ENCODE measurements around the gene SULT1C3.

SULT1C3 gene

GRCh38 chr2:108239786-108240185 is at the start of gene SULT1C3:
Gene SULT1C3, plus strand, starts transcription at chr2:108239968. Its CDS starts 7,227 bp downstream, at chr2:108247195.
- no peak for DNase-seq (ENCODE audit: low read depth in 2 of 2)

GRCh38 chr2:108193251-108193650 is 46.5 kb upstream of the SULT1C3 start:
- DNase-seq (ENCODE audit: low read depth in 2 of 2) = no peak

GRCh38 chr2:108194409-108195132 is 45.2 kb upstream of the SULT1C3 start:
- no peak for DNase-seq (ENCODE audit: low read depth in 2 of 2)

- DNase-seq (ENCODE audit: low read depth in 2 of 2) = no peak
These were observed 44.7 kb upstream of the SULT1C3 start for GRCh38 chr2:108195133-108195439.

GRCh38 chr2:108199726-108200125 is 40.0 kb upstream of the SULT1C3 start:
- DNase-seq (ENCODE audit: low read depth in 2 of 2) = no peak

GRCh38 chr2:108200569-108200968 is 39.2 kb upstream of the SULT1C3 start:
- DNase-seq (ENCODE audit: low read depth in 2 of 2) = no peak

GRCh38 chr2:108212671-108213070 is 27.1 kb upstream of the SULT1C3 start:
- no peak for DNase-seq (ENCODE audit: low read depth in 2 of 2)

- no peak for DNase-seq (ENCODE audit: low read depth in 2 of 2)
These were observed 24.0 kb upstream of the SULT1C3 start for GRCh38 chr2:108215794-108216211.

- DNase-seq (ENCODE audit: low read depth in 2 of 2) = no peak
These were observed 22.6 kb upstream of the SULT1C3 start for GRCh38 chr2:108217211-108217610.

- no peak for DNase-seq (ENCODE audit: low read depth in 2 of 2)
These were observed 20.1 kb upstream of the SULT1C3 start for GRCh38 chr2:108219688-108220087.

- DNase-seq (ENCODE audit: low read depth in 2 of 2) = no peak
These were observed 19.6 kb upstream of the SULT1C3 start for GRCh38 chr2:108220191-108220590.

- DNase-seq (ENCODE audit: low read depth in 2 of 2) = no peak
These were observed 18.7 kb upstream of the SULT1C3 start for GRCh38 chr2:108220942-108221541.

- no peak for DNase-seq (ENCODE audit: low read depth in 2 of 2)
These were observed 17.5 kb upstream of the SULT1C3 start for GRCh38 chr2:108222261-108222660.

- no peak for DNase-seq (ENCODE audit: low read depth in 2 of 2)
These were observed 16.2 kb upstream of the SULT1C3 start for GRCh38 chr2:108223573-108223972.

- DNase-seq (ENCODE audit: low read depth in 2 of 2) = no peak
These were observed 15.7 kb upstream of the SULT1C3 start for GRCh38 chr2:108224022-108224421.

GRCh38 chr2:108226564-108226963 is 13.2 kb upstream of the SULT1C3 start:
- no peak for DNase-seq (ENCODE audit: low read depth in 2 of 2)

GRCh38 chr2:108228006-108228405 is 11.8 kb upstream of the SULT1C3 start:
- no peak for DNase-seq (ENCODE audit: low read depth in 2 of 2)

GRCh38 chr2:108228537-108228936 is 11.2 kb upstream of the SULT1C3 start:
- DNase-seq (ENCODE audit: low read depth in 2 of 2) = no peak

GRCh38 chr2:108229875-108230274 is 9.9 kb upstream of the SULT1C3 start:
- no peak for DNase-seq (ENCODE audit: low read depth in 2 of 2)

- DNase-seq (ENCODE audit: low read depth in 2 of 2) = no peak
These were observed 4.2 kb upstream of the SULT1C3 start for GRCh38 chr2:108235577-108235976.

- no peak for DNase-seq (ENCODE audit: low read depth in 2 of 2)
These were observed 3.0 kb upstream of the SULT1C3 start for GRCh38 chr2:108236676-108237335.

- DNase-seq (ENCODE audit: low read depth in 2 of 2) = no peak
These were observed 1.2 kb downstream of the SULT1C3 start for GRCh38 chr2:108240966-108241365.

- DNase-seq (ENCODE audit: low read depth in 2 of 2) = no peak
These were observed 3.8 kb downstream of the SULT1C3 start for GRCh38 chr2:108243566-108243965.
